Thyroid gland (tissue), 4 donors: ENCODE data around the gene ZFYVE9. TPM values are rescaled to one million over a fixed set of nuclear protein-coding genes. Genes with fewer than 3 reads are reported as not detected.

ENCODE experiments used
- DNase-seq, 2 donors: peaks; one replicate each; pipeline ENCODE4 v3.0.0-alpha.2; 2019
- H3K27ac ChIP-seq, 3 donors: fragments of 200-600 bp; sonication (generic); 1 replicate in 2 of 3; 2 replicates in 1 of 3; pipeline ENCODE4 v1.5.1; 2016 to 2019; ENCODE audit warnings: mild to moderate bottlenecking in 1 of 3, moderate library complexity in 1 of 3
- H3K27me3 ChIP-seq: fragments of 200-600 bp; sonication (generic); one replicate; pipeline ENCODE4 v1.5.1; 2019
- H3K36me3 ChIP-seq, 2 donors: fragments of 200-600 bp; sonication (generic); one replicate each; pipeline ENCODE4 v1.5.1; 2016 to 2019
- H3K4me1 ChIP-seq, 2 donors: fragments of 200-600 bp; sonication (generic); one replicate each; pipeline ENCODE4 v1.5.1; 2017 to 2019
- H3K4me3 ChIP-seq, 3 donors: fragments of 200-600 bp; sonication (generic); replicated peaks in 1 of 3; 1 replicate in 2 of 3; 2 replicates in 1 of 3; pipeline ENCODE4 v1.5.1; 2016; ENCODE audit warnings: mild to moderate bottlenecking in 1 of 3
- H3K9me3 ChIP-seq: fragments of 200-600 bp; sonication (generic); one replicate; pipeline ENCODE4 v1.5.1; 2017
- CTCF ChIP-seq, 6 experiments: fragments of 200-600 bp in 3 of 6; fragments of 450-650 bp in 3 of 6; sonication (generic) in 3 of 6; IDR thresholded peaks; one replicate each; pipeline ENCODE4 v1.5.1; 2016 to 2019; ENCODE audit warnings: antibody characterized with exemption in 6 of 6, mild to moderate bottlenecking in 2 of 6, inconsistent platforms in 1 of 6, moderate library complexity in 1 of 6
- POLR2A ChIP-seq, 2 donors: fragments of 450-650 bp; IDR thresholded peaks; one replicate each; pipeline ENCODE4 v1.6.1; 2017; ENCODE audit warnings: antibody characterized with exemption in 2 of 2, mild to moderate bottlenecking in 2 of 2, moderate library complexity in 1 of 2
- WGBS, 2 donors: methylation state at CpG; one replicate each; pipeline ENCODE4 v1.1.5; 2017; 5-methylcytosine and 5-hydroxymethylcytosine counted together
- intact Hi-C: fragments of 100-400 bp; cut with DNase I; formaldehyde crosslinking; loops from one replicate; pipeline ENCODE4 v1.15.1; 2023
- total RNA-seq, 4 donors: library from RNA; depleted of rRNA; stranded (reverse); fragments of >200 nt; gene quantifications; one replicate each; pipeline ENCODE4 v1.2.3, GENCODE V29; 2016

The ZFYVE9 gene
- total RNA-seq, 4 donors from 2014 or later, result 51.1 to 58.8 (median 54.1) TPM

GRCh38 chr1:52234708-52235107, 92.8 kb downstream of the ZFYVE9 start:
- DNase-seq, result no peak
- Histone ChIP-seq H3K27ac (no peak overlapping the region), H3K27me3 (no peaks in the 10 kb centered on the region), H3K36me3 (no peaks in the 10 kb centered on the region), H3K9me3 (no peaks in the 10 kb centered on the region), H3K4me3 (no peak overlapping the region), H3K4me1 (no peaks in the 10 kb centered on the region)
- intact Hi-C loops, result no loop called here
- no peak for TF ChIP-seq CTCF (IDR thresholded peaks at IDR 0.05)
- TF ChIP-seq POLR2A (IDR thresholded peaks at IDR 0.05), result no peak

- H3K27ac ChIP-seq, result no peak overlapping the region
- intact Hi-C loops, result no loop called here
- no peaks in the 10 kb centered on the region for H3K27me3 ChIP-seq
- no peak for DNase-seq
- H3K4me3 ChIP-seq, result no peak overlapping the region
- no peaks in the 10 kb centered on the region for H3K36me3 ChIP-seq
- TF ChIP-seq POLR2A (IDR thresholded peaks at IDR 0.05) (no peak), CTCF (IDR thresholded peaks at IDR 0.05) (no peak)
- H3K9me3 ChIP-seq, result no peaks in the 10 kb centered on the region
- no peaks in the 10 kb centered on the region for H3K4me1 ChIP-seq
- WGBS, 2 donors, result 95% methylated on average over 2 of the region's 2 CpGs
Observed at GRCh38 chr1:52235646-52236045, 93.8 kb downstream of the ZFYVE9 start.

- Histone ChIP-seq H3K4me3 (no peak overlapping the region), H3K9me3 (no peaks in the 10 kb centered on the region), H3K27ac (no peak overlapping the region), H3K27me3 (no peaks in the 10 kb centered on the region), H3K36me3 (no peaks in the 10 kb centered on the region), H3K4me1 (peaks cover 0 to 3% of the 10 kb centered on the region in 2 donors)
- WGBS, 2 donors, result 74 to 77% methylated on average over 1 of the region's 1 CpG
- DNase-seq, result no peak
- TF ChIP-seq CTCF (IDR thresholded peaks at IDR 0.05) (no peak), POLR2A (IDR thresholded peaks at IDR 0.05) (no peak)
- intact Hi-C loops, result no loop called here
Observed at GRCh38 chr1:52237430-52237829, 95.5 kb downstream of the ZFYVE9 start.

- TF ChIP-seq CTCF (IDR thresholded peaks at IDR 0.05) (no peak), POLR2A (IDR thresholded peaks at IDR 0.05) (no peak)
- 85 to 90% methylated on average over 2 of the region's 2 CpGs for WGBS, 2 donors
- H3K27me3 ChIP-seq, result no peaks in the 10 kb centered on the region
Observed at GRCh38 chr1:52238474-52238873, 96.6 kb downstream of the ZFYVE9 start.

GRCh38 chr1:52238887-52239707, 97.2 kb downstream of the ZFYVE9 start:
- WGBS, 2 donors, result 95 to 97% methylated on average over 3 of the region's 3 CpGs
- peaks cover 0 to 3% of the 10 kb centered on the region in 2 donors for H3K4me1 ChIP-seq
- no peak for TF ChIP-seq CTCF (IDR thresholded peaks at IDR 0.05)
- TF ChIP-seq POLR2A (IDR thresholded peaks at IDR 0.05), result no peak
- no peaks in the 10 kb centered on the region for H3K36me3 ChIP-seq
- no peak overlapping the region for H3K4me3 ChIP-seq
- DNase-seq, result no peak
- intact Hi-C loops, result no loop called here
- no peaks in the 10 kb centered on the region for H3K9me3 ChIP-seq
- no peak overlapping the region for H3K27ac ChIP-seq
- no peaks in the 10 kb centered on the region for H3K27me3 ChIP-seq

More at GRCh38 chr1:52238474-52238873, 96.6 kb downstream of the ZFYVE9 start:
- H3K27ac ChIP-seq, result no peak overlapping the region
- H3K4me1 ChIP-seq, result peaks cover 0 to 3% of the 10 kb centered on the region in 2 donors
- intact Hi-C loops, result no loop called here
- no peaks in the 10 kb centered on the region for H3K36me3 ChIP-seq
- no peak for DNase-seq
- H3K4me3 ChIP-seq, result no peak overlapping the region
- H3K9me3 ChIP-seq, result no peaks in the 10 kb centered on the region
